Limb (tissue), 2 donors: ENCODE measurements around the gene EIF4A3.
"Not testable (repeated sequence)": the region's sequence is repeated elsewhere in the genome, so short reads cannot be mapped to it uniquely, and the experiment has no call there.

Source experiments
- DNase-seq, 2 donors: peaks; one replicate each; pipeline ENCODE4 v3.0.0-alpha.2; 2016; ENCODE audit errors: extremely low spot score in 2 of 2

The EIF4A3 gene

GRCh38 chr17:80173126-80173525 is 26.2 kb upstream of the EIF4A3 start:
- DNase-seq: no peak

- DNase-seq: no peak
Observed at GRCh38 chr17:80171681-80172080, 24.8 kb upstream of the EIF4A3 start.

- no peak for DNase-seq
Observed at GRCh38 chr17:80169784-80170500, 23.0 kb upstream of the EIF4A3 start, which contains the start of gene CARD14. Gene CARD14, plus strand, starts transcription at chr17:80170030. Its CDS starts 11,409 bp downstream, at chr17:80181439.

GRCh38 chr17:80169107-80169506 is 22.2 kb upstream of the EIF4A3 start:
- no peak for DNase-seq

- DNase-seq: no peak
Observed at GRCh38 chr17:80168371-80168770, 21.4 kb upstream of the EIF4A3 start.

GRCh38 chr17:80166446-80166845 is 19.5 kb upstream of the EIF4A3 start:
- no peak for DNase-seq

GRCh38 chr17:80164185-80164584 is 17.3 kb upstream of the EIF4A3 start:
- DNase-seq: no peak

GRCh38 chr17:80163336-80163735 is 16.4 kb upstream of the EIF4A3 start:
- DNase-seq: no peak

- no peak for DNase-seq
Observed at GRCh38 chr17:80160536-80160935, 13.6 kb upstream of the EIF4A3 start.

- DNase-seq: no peak
Observed at GRCh38 chr17:80158846-80159245, 11.9 kb upstream of the EIF4A3 start.

- DNase-seq: not testable (repeated sequence)
Observed at GRCh38 chr17:80155600-80155999, 8.7 kb upstream of the EIF4A3 start.

- no peak for DNase-seq
Observed at GRCh38 chr17:80154166-80154565, 7.2 kb upstream of the EIF4A3 start.

- no peak for DNase-seq
Observed at GRCh38 chr17:80153004-80153403, 6.1 kb upstream of the EIF4A3 start.

GRCh38 chr17:80152081-80152702 is 5.3 kb upstream of the EIF4A3 start:
- DNase-seq: no peak

- DNase-seq: no peak
Observed at GRCh38 chr17:80151333-80151732, 4.4 kb upstream of the EIF4A3 start.

- DNase-seq: peak in 1 of 2 donors; percentile 64
Observed at GRCh38 chr17:80146121-80147034, 550 bp downstream of the EIF4A3 start.

- no peak for DNase-seq
Observed at GRCh38 chr17:80145076-80146075, 1.6 kb downstream of the EIF4A3 start.

- no peak for DNase-seq
Observed at GRCh38 chr17:80142929-80143328, 4.0 kb downstream of the EIF4A3 start.

GRCh38 chr17:80141463-80142165 is 5.3 kb downstream of the EIF4A3 start:
- DNase-seq: no peak

- DNase-seq: no peak
Observed at GRCh38 chr17:80138856-80139426, 8.0 kb downstream of the EIF4A3 start.
